K562 (cell line): ENCODE data around the gene ANO6. TPM values are rescaled to one million over a fixed set of nuclear protein-coding genes. Genes with fewer than 3 reads are reported as not detected.
A peak's percentile ranks its signal among the peaks of the same experiment; 100 is the strongest.

Experiments
- ATAC-seq: fragments of 200-7000 bp; cut with Tn5 transposase; 3 replicates; pipeline ENCODE4 v1.9.1; 2020; ENCODE audit warnings: moderate library complexity
- BruUV-seq: library from RNA; stranded (reverse); fragments of 400-500 nt; replicated peaks from 2 replicates; lab custom pipeline; 2021; lab: Mats Ljungman, UMichigan
- CTCF ChIA-PET: fragments of 300-600 bp; formaldehyde crosslinking; extraction: SDS; loops from one replicate; lab custom pipeline; 2021; ENCODE audit warnings: low intra/inter-chr PET ratio; lab: Yijun Ruan, JAX
- POLR2A ChIA-PET: fragments of 300-600, 350-650 bp; sonication (Branson Sonifier 250); formaldehyde crosslinking; extraction: SDS; loops from one replicate; lab custom pipeline; 2021; ENCODE audit warnings: antibody characterized with exemption, inconsistent platforms; lab: Yijun Ruan, JAX
- DNase-seq, 4 experiments: peaks; one replicate each; pipeline versions ENCODE4 v3.0.0 to v3.0.0-alpha.2; 2011 to 2018; ENCODE audit warnings: low spot score in 3 of 4, mixed read lengths in 3 of 4; ENCODE audit errors: extremely low read depth in 1 of 4
- FAIRE-seq: peaks from 2 replicates; lab custom pipeline; 2011; peaks lifted over from hg19 to GRCh38; lab: Jason Lieb, UNC
- H2AFZ ChIP-seq: 2 replicates; pipeline ENCODE4 v1.6.0; 2011; ENCODE audit warnings: low read depth, low read length, control low read depth, inconsistent platforms
- H3K27ac ChIP-seq: fragments of 200-600 bp; 3 replicates; pipeline ENCODE4 v1.8.0; 2011; ENCODE audit warnings: low read depth, mild to moderate bottlenecking, control low read depth, inconsistent platforms, low read length, moderate library complexity, mixed read lengths; ENCODE audit errors: extremely low read depth
- H3K27me3 ChIP-seq, 2 experiments: fragments of 300-600 bp in 1 of 2; 2 replicates in 1 of 2; 3 replicates in 1 of 2; pipeline versions ENCODE4 v1.6.0 to v1.8.0; 2011; ENCODE audit warnings: inconsistent platforms in 2 of 2, low read length in 2 of 2, mild to moderate bottlenecking in 1 of 2, mixed read lengths in 1 of 2, moderate library complexity in 1 of 2; ENCODE audit not compliant: control insufficient read depth in 2 of 2, insufficient read depth in 2 of 2
- H3K36me3 ChIP-seq: fragments of 300-600 bp; 3 replicates; pipeline ENCODE4 v1.8.0; 2011; ENCODE audit warnings: mild to moderate bottlenecking, low read length, inconsistent platforms; ENCODE audit not compliant: control insufficient read depth, insufficient read depth
- H3K4me1 ChIP-seq, 2 experiments: fragments of 200-600 bp in 1 of 2; replicated peaks in 1 of 2; 2 replicates in 1 of 2; 3 replicates in 1 of 2; pipeline versions ENCODE4 v1.5.1 to v1.8.0; 2011; ENCODE audit warnings: inconsistent platforms in 2 of 2, low read length in 2 of 2, mild to moderate bottlenecking in 1 of 2, mixed read lengths in 1 of 2, moderate library complexity in 1 of 2; ENCODE audit not compliant: control insufficient read depth in 2 of 2, insufficient read depth in 2 of 2
- H3K4me2 ChIP-seq: 2 replicates; pipeline ENCODE4 v1.6.1; 2011; ENCODE audit warnings: low read length, control low read depth, inconsistent platforms, mixed read lengths; ENCODE audit not compliant: insufficient read depth
- H3K4me3 ChIP-seq: fragments of 200-600 bp; sonication (generic), shearing (Covaris generic); 2 replicates; pipeline ENCODE4 v1.5.1; 2016; ENCODE audit warnings: control low read depth, inconsistent platforms
- H3K79me2 ChIP-seq: fragments of 200-600 bp; 3 replicates; pipeline ENCODE4 v1.8.0; 2011; ENCODE audit warnings: low read length, inconsistent platforms; ENCODE audit not compliant: control insufficient read depth, insufficient read depth
- H3K9ac ChIP-seq, 2 experiments: 2 replicates each; pipeline versions ENCODE4 v1.6.0 to v1.6.1; 2011; ENCODE audit warnings: low read depth in 2 of 2, low read length in 2 of 2, control low read depth in 1 of 2, inconsistent platforms in 1 of 2, mild to moderate bottlenecking in 1 of 2, mixed read lengths in 1 of 2; ENCODE audit not compliant: insufficient read depth in 1 of 2
- H3K9me1 ChIP-seq: one replicate; pipeline ENCODE4 v1.6.0; 2011; ENCODE audit warnings: inconsistent platforms, mild to moderate bottlenecking, low read length, moderate library complexity; ENCODE audit not compliant: control insufficient read depth, insufficient read depth
- H3K9me3 ChIP-seq: replicated peaks from 2 replicates; pipeline ENCODE4 v1.5.1; 2011; ENCODE audit warnings: low read depth, low read length, inconsistent platforms; ENCODE audit not compliant: control insufficient read depth, insufficient read depth
- H4K20me1 ChIP-seq: replicated peaks from 2 replicates; pipeline ENCODE4 v1.6.1; 2011; ENCODE audit warnings: low read length, inconsistent platforms, mixed read lengths; ENCODE audit not compliant: control insufficient read depth, insufficient read depth
- MTA3 ChIP-seq: fragments of 450-650 bp; formaldehyde crosslinking; IDR thresholded peaks from 2 replicates; pipeline ENCODE4 v1.6.1; 2017; ENCODE audit warnings: mild to moderate bottlenecking, borderline replicate concordance
- NR2F6 ChIP-seq: fragments of 450-650 bp; formaldehyde crosslinking; IDR thresholded peaks from 2 replicates; pipeline ENCODE4 v1.4.0; 2020; ENCODE audit warnings: mild to moderate bottlenecking
- PURB ChIP-seq: sonication (generic); formaldehyde crosslinking; IDR thresholded peaks from 2 replicates; pipeline ENCODE4 v1.9.0; 2021; ENCODE audit warnings: low read depth, mild to moderate bottlenecking, missing genetic modification reagents
- U2AF2 ChIP-seq: fragments of 200-400 bp; formaldehyde crosslinking; optimal IDR thresholded peaks from 2 replicates; pipeline ENCODE3; 2017; ENCODE audit warnings: low read depth, mild to moderate bottlenecking, low read length
- ZNF124 ChIP-seq: sonication (generic); formaldehyde crosslinking; IDR thresholded peaks from 2 replicates; pipeline ENCODE4 v1.8.1; 2022; ENCODE audit warnings: missing genetic modification reagents
- ZNF24 ChIP-seq: fragments of 450-650 bp; IDR thresholded peaks from 2 replicates; pipeline ENCODE4 v1.6.1; 2016
- WGBS: fragments of 100-300 bp; shearing (Covaris generic); methylation state at CpG from one replicate; pipeline ENCODE4 v1.1.6; 2016; ENCODE audit warnings: low coverage, mixed read lengths; ENCODE audit not compliant: insufficient coverage; ENCODE audit errors: missing lambda C conversion rate; 5-methylcytosine and 5-hydroxymethylcytosine counted together
- in situ Hi-C: fragments of 300-500 bp; cut with MboI; formaldehyde crosslinking; loops from 4 replicates; pipeline ENCODE4 v1.15.0; 2018; ENCODE audit warnings: inconsistent platforms, mixed read lengths
- intact Hi-C: fragments of 100-400 bp; cut with micrococcal nuclease; formaldehyde crosslinking; loops from 2 replicates; pipeline ENCODE4 v1.14.2; 2022
- polyA plus RNA-seq, 8 experiments: library from polyadenylated mRNA; depleted of rRNA in 4 of 8; stranded (reverse) in 5 of 8; unstranded in 3 of 8; fragments of >200 nt; fragmentation: Nextera tagmentation in 2 of 8; fragmentation: Illumina TruSeq in 1 of 8; extraction: Ambion mirVana in 2 of 8; extraction: Trizol in 1 of 8; gene quantifications; 2 replicates each; pipeline versions ENCODE4 v1.2.1 to v1.2.3, GENCODE V29; 2011 to 2014; ENCODE audit warnings: inconsistent platforms in 1 of 8, missing spikeins in 1 of 8
- total RNA-seq, 7 experiments: library from RNA; depleted of rRNA in 6 of 7; stranded (reverse); fragments of >200 nt in 6 of 7; fragmentation: Illumina TruSeq in 2 of 7; extraction: Trizol in 2 of 7; gene quantifications; 2 replicates each; pipeline versions ENCODE4 v1.2.1 to v1.2.3, GENCODE V29; 2011 to 2021; ENCODE audit warnings: low replicate concordance in 1 of 7
- TF ChIP-seq, protein P1 (sequence below): fragments of 250-450 bp; sonication (Bioruptor Pico); IDR thresholded peaks from 2 replicates; pipeline ENCODE4 v1.4.0; 2020
- TF ChIP-seq, protein P2 (sequence below): fragments of 450-650 bp; IDR thresholded peaks from one replicate; pipeline ENCODE4 v1.6.1; 2018; ENCODE audit warnings: mild to moderate bottlenecking, moderate library complexity; ENCODE audit not compliant: partially characterized antibody
- TF ChIP-seq, protein P3 (sequence below): fragments of 250-450 bp; sonication (Bioruptor Pico); IDR thresholded peaks from 2 replicates; pipeline ENCODE4 v1.8.0; 2021; ENCODE audit warnings: mild to moderate bottlenecking, moderate library complexity

Gene ANO6
- total and polyA plus RNA-seq, 9 of the 15 experiments (the other 6 are each of a cell fraction or from before 2014, with no cell fraction given), result 3.5 to 24.7 (median 20.3) TPM

DNA sequence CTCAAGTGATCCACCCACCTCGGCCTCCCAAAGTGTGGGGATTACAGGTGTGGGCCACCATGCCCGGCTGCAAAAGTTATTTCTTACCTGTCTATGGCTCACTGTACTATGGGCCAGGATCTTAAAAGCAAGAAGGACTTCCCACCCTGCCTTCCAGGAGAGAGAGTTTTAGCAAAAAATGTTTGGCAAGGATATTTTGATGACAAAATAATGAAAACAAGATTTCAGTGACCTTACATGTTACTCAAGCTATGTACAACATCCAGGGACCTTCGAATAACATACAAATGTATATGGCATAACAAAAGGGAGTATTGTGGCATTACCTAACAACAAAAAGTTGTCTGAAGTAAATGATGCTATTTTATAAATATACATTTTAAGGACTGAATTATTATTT lies 55.1 kb downstream of the ANO6 start (continued):
- no peak for TF ChIP-seq ZNF124 (CRISPR knock-in tag)
- TF ChIP-seq, protein P1, sequence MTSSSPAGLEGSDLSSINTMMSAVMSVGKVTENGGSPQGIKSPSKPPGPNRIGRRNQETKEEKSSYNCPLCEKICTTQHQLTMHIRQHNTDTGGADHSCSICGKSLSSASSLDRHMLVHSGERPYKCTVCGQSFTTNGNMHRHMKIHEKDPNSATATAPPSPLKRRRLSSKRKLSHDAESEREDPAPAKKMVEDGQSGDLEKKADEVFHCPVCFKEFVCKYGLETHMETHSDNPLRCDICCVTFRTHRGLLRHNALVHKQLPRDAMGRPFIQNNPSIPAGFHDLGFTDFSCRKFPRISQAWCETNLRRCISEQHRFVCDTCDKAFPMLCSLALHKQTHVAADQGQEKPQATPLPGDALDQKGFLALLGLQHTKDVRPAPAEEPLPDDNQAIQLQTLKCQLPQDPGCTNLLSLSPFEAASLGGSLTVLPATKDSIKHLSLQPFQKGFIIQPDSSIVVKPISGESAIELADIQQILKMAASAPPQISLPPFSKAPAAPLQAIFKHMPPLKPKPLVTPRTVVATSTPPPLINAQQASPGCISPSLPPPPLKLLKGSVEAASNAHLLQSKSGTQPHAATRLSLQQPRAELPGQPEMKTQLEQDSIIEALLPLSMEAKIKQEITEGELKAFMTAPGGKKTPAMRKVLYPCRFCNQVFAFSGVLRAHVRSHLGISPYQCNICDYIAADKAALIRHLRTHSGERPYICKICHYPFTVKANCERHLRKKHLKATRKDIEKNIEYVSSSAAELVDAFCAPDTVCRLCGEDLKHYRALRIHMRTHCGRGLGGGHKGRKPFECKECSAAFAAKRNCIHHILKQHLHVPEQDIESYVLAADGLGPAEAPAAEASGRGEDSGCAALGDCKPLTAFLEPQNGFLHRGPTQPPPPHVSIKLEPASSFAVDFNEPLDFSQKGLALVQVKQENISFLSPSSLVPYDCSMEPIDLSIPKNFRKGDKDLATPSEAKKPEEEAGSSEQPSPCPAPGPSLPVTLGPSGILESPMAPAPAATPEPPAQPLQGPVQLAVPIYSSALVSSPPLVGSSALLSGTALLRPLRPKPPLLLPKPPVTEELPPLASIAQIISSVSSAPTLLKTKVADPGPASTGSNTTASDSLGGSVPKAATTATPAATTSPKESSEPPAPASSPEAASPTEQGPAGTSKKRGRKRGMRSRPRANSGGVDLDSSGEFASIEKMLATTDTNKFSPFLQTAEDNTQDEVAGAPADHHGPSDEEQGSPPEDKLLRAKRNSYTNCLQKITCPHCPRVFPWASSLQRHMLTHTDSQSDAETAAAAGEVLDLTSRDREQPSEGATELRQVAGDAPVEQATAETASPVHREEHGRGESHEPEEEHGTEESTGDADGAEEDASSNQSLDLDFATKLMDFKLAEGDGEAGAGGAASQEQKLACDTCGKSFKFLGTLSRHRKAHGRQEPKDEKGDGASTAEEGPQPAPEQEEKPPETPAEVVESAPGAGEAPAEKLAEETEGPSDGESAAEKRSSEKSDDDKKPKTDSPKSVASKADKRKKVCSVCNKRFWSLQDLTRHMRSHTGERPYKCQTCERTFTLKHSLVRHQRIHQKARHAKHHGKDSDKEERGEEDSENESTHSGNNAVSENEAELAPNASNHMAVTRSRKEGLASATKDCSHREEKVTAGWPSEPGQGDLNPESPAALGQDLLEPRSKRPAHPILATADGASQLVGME (CRISPR knock-in tag), result no peak

DNA sequence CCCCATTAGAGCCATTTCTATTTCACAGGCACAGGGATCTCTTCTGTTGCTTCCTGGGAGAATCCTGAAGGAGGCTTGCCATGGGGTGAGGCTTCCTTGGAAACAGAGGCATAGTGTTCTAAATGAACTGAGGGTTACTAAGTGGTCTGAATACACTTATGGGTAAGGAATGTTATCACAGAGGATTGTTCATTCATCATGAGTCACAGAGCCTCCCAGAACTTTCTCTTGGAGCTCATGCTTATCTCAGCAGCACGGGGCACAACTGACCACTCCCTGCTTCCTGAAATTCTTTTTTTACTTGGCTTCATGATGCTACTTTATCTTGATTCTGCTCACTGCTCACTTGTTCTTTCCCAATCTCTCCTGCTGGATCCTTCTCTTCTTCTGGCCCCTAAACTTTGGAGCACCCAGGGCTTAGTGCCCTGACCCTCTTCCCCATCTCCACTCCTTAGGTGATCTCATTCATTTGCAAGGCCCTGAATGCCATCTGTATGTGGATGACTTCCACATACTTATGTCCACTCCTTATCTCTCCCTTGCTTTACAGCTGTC lies 57.9 kb downstream of the ANO6 start:
- ChIA-PET POLR2A (interaction anchor here (0.6 to 1.2 kb wide), 3 partner anchors 11 to 112 kb away, joined by 3 to 8 read pairs (median 3); no protein-coding TSS in a partner anchor), CTCF (no interaction called here)
- peaks cover 6 to 24% of the 10 kb centered on the region in 2 experiments for H3K4me1 ChIP-seq
- H3K27ac ChIP-seq, result peak overlapping the region; percentile 50
- 0% methylated on average over 1 of the region's 1 CpG for WGBS
- no peak overlapping the region for H3K4me3 ChIP-seq
- DNase-seq (peak; percentile 61 to 84 (median 74)), FAIRE-seq (peak; percentile 96), ATAC-seq (peak; percentile 93)
- peak overlapping the region; percentile 22 for H3K4me2 ChIP-seq
- intact Hi-C loops, result loop anchor here (5.0 to 10.0 kb wide), 2 partner anchors 64 to 161 kb away; no protein-coding TSS in a partner anchor
- H3K79me2 ChIP-seq, result peaks cover 21% of the 10 kb centered on the region; the same call in 1 of the 3 replicates
- H3K27me3 ChIP-seq, result no peaks in the 10 kb centered on the region
- in situ Hi-C loops, result no loop called here
- peak overlapping the region in 1 of 2 experiments; percentile 28; a peak in 1 of 4 replicates for H3K9ac ChIP-seq
- no TSS peak for BruUV-seq
- no peaks in the 10 kb centered on the region for H3K9me1 ChIP-seq
- H3K9me3 ChIP-seq, result no peaks in the 10 kb centered on the region
- no peaks in the 10 kb centered on the region; the same call in 2 of the 3 replicates for H3K36me3 ChIP-seq
- H4K20me1 ChIP-seq, result peaks cover 12% of the 10 kb centered on the region; the same call in 1 of the 2 replicates
- H2AFZ ChIP-seq, result peak overlapping the region; percentile 35; the same call in 1 of the 2 replicates
- TF ChIP-seq, protein P2, sequence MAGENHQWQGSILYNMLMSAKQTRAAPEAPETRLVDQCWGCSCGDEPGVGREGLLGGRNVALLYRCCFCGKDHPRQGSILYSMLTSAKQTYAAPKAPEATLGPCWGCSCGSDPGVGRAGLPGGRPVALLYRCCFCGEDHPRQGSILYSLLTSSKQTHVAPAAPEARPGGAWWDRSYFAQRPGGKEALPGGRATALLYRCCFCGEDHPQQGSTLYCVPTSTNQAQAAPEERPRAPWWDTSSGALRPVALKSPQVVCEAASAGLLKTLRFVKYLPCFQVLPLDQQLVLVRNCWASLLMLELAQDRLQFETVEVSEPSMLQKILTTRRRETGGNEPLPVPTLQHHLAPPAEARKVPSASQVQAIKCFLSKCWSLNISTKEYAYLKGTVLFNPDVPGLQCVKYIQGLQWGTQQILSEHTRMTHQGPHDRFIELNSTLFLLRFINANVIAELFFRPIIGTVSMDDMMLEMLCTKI, result no peak
- TF ChIP-seq U2AF2 (no peak), NR2F6 (CRISPR knock-in tag) (no peak), ZNF24 (no peak), PURB (CRISPR knock-in tag) (no peak), MTA3 (peak; percentile 82; the same call in 1 of the 2 replicates)
- TF ChIP-seq, protein P3, sequence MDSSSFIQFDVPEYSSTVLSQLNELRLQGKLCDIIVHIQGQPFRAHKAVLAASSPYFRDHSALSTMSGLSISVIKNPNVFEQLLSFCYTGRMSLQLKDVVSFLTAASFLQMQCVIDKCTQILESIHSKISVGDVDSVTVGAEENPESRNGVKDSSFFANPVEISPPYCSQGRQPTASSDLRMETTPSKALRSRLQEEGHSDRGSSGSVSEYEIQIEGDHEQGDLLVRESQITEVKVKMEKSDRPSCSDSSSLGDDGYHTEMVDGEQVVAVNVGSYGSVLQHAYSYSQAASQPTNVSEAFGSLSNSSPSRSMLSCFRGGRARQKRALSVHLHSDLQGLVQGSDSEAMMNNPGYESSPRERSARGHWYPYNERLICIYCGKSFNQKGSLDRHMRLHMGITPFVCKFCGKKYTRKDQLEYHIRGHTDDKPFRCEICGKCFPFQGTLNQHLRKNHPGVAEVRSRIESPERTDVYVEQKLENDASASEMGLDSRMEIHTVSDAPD (CRISPR knock-in tag), result no peak
